K562 (cell line): ENCODE measurements around the gene NR6A1.

Experiments
- CTCF ChIP-seq, 3 experiments: IDR thresholded peaks in 2 of 3; conservative IDR thresholded peaks in 1 of 3; 2 replicates each; pipeline ENCODE4 v1.5.1; 2011 to 2012; ENCODE audit warnings: low read length in 3 of 3, mild to moderate bottlenecking in 3 of 3, control low read depth in 2 of 3, improper control_type of control experiment in 1 of 3, inconsistent platforms in 1 of 3, low read depth in 1 of 3, mixed read lengths in 1 of 3, moderate library complexity in 1 of 3; ENCODE audit not compliant: insufficient read depth in 2 of 3
- EGR1 ChIP-seq: fragments of 450-650 bp; conservative IDR thresholded peaks from 2 replicates; pipeline ENCODE4 v1.6.1; 2017; ENCODE audit warnings: mild to moderate bottlenecking
- GTF2A2 ChIP-seq: IDR thresholded peaks from 2 replicates; pipeline ENCODE4 v1.6.1; 2016; ENCODE audit warnings: mild to moderate bottlenecking, missing genetic modification characterization, missing compliant biosample characterization
- IFI16 ChIP-seq: fragments of 250-450 bp; sonication (Bioruptor Pico); IDR thresholded peaks from 2 replicates; pipeline ENCODE4 v2.1.2; 2022; ENCODE audit warnings: mild to moderate bottlenecking, inconsistent platforms
- NCOA1 ChIP-seq: fragments of 450-650 bp; IDR thresholded peaks from 2 replicates; pipeline ENCODE4 v1.6.1; 2016; ENCODE audit warnings: low read depth
- SMARCA5 ChIP-seq: fragments of 450-650 bp; IDR thresholded peaks from 2 replicates; pipeline ENCODE4 v1.6.1; 2016
- ZNF311 ChIP-seq: fragments of 250-450 bp; sonication (Bioruptor Pico); IDR thresholded peaks from 2 replicates; pipeline ENCODE4 v1.4.0; 2020; ENCODE audit warnings: mild to moderate bottlenecking, moderate library complexity
- TF ChIP-seq, protein P1 (sequence below): fragments of 250-450 bp; sonication (Bioruptor Pico); IDR thresholded peaks from 2 replicates; pipeline ENCODE4 v1.8.0; 2022; ENCODE audit warnings: moderate library complexity, mild to moderate bottlenecking, inconsistent platforms

GRCh38 chr9:124793015-124793541 lies 22.0 kb upstream of the NR6A1 start:
- TF ChIP-seq SMARCA5 = no peak
- no peak for TF ChIP-seq CTCF (IDR thresholded peaks at IDR 0.05 in 2 of 3, conservative IDR thresholded peaks at IDR 0.05 in 1 of 3; ENCODE audit: insufficient read depth in 2 of 3, low read depth in 1 of 3, low read length in 3 of 3)
- TF ChIP-seq, protein P1, sequence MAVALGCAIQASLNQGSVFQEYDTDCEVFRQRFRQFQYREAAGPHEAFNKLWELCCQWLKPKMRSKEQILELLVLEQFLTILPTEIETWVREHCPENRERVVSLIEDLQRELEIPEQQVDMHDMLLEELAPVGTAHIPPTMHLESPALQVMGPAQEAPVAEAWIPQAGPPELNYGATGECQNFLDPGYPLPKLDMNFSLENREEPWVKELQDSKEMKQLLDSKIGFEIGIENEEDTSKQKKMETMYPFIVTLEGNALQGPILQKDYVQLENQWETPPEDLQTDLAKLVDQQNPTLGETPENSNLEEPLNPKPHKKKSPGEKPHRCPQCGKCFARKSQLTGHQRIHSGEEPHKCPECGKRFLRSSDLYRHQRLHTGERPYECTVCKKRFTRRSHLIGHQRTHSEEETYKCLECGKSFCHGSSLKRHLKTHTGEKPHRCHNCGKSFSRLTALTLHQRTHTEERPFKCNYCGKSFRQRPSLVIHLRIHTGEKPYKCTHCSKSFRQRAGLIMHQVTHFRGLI = no peak
- no peak for TF ChIP-seq IFI16 (CRISPR knock-in tag)
- no peak for TF ChIP-seq ZNF311
- TF ChIP-seq NCOA1 = no peak
- no peak for TF ChIP-seq GTF2A2
- TF ChIP-seq EGR1 = no peak
